ENCODE measurements around the gene TOR1A. TPM values are rescaled to one million over a fixed set of nuclear protein-coding genes. Genes with fewer than 3 reads are reported as not detected.

TOR1A gene
- total RNA-seq, 1 donor from 2014 or later = 45.3 TPM

- Mint-ChIP-seq H3K36me3 (ENCODE audit: low read depth) (no peaks in the 10 kb centered on the region), H3K4me3 (ENCODE audit: unreplicated experiment) (no peak overlapping the region), H3K27me3 (ENCODE audit: low read depth) (peaks cover 3% of the 10 kb centered on the region), H3K27ac (ENCODE audit: unreplicated experiment) (no peak overlapping the region), H3K9me3 (ENCODE audit: low read depth) (no peaks in the 10 kb centered on the region), H3K4me1 (ENCODE audit: low read depth) (peaks cover 14% of the 10 kb centered on the region)
- TF ChIP-seq CTCF (IDR thresholded peaks at IDR 0.05) = no peak
- no peak for DNase-seq (ENCODE audit: low spot score)
Observed at GRCh38 chr9:129775448-129775798, 48.5 kb downstream of the TOR1A start.

GRCh38 chr9:129774791-129775447 is 49.0 kb downstream of the TOR1A start:
- no peak overlapping the region for H3K27ac Mint-ChIP-seq (ENCODE audit: unreplicated experiment)
- H3K27me3 Mint-ChIP-seq (ENCODE audit: low read depth) = peaks cover 3% of the 10 kb centered on the region
- DNase-seq (ENCODE audit: low spot score) = no peak
- TF ChIP-seq CTCF (IDR thresholded peaks at IDR 0.05) = no peak
- no peaks in the 10 kb centered on the region for H3K9me3 Mint-ChIP-seq (ENCODE audit: low read depth)
- no peak overlapping the region for H3K4me3 Mint-ChIP-seq (ENCODE audit: unreplicated experiment)
- H3K4me1 Mint-ChIP-seq (ENCODE audit: low read depth) = peaks cover 14% of the 10 kb centered on the region
- no peaks in the 10 kb centered on the region for H3K36me3 Mint-ChIP-seq (ENCODE audit: low read depth)

- Mint-ChIP-seq H3K27ac (ENCODE audit: unreplicated experiment) (no peak overlapping the region), H3K4me1 (ENCODE audit: low read depth) (peaks cover 14% of the 10 kb centered on the region), H3K4me3 (ENCODE audit: unreplicated experiment) (no peak overlapping the region), H3K36me3 (ENCODE audit: low read depth) (no peaks in the 10 kb centered on the region), H3K27me3 (ENCODE audit: low read depth) (no peaks in the 10 kb centered on the region), H3K9me3 (ENCODE audit: low read depth) (no peaks in the 10 kb centered on the region)
- DNase-seq (ENCODE audit: low spot score) = no peak
- TF ChIP-seq CTCF (IDR thresholded peaks at IDR 0.05) = no peak
Observed at GRCh38 chr9:129773262-129774048, 50.5 kb downstream of the TOR1A start.

- no peak for DNase-seq (ENCODE audit: low spot score)
- Mint-ChIP-seq H3K27me3 (ENCODE audit: low read depth) (no peaks in the 10 kb centered on the region), H3K27ac (ENCODE audit: unreplicated experiment) (no peak overlapping the region), H3K4me1 (ENCODE audit: low read depth) (no peaks in the 10 kb centered on the region), H3K36me3 (ENCODE audit: low read depth) (no peaks in the 10 kb centered on the region), H3K4me3 (ENCODE audit: unreplicated experiment) (no peak overlapping the region), H3K9me3 (ENCODE audit: low read depth) (no peaks in the 10 kb centered on the region)
- TF ChIP-seq CTCF (IDR thresholded peaks at IDR 0.05) = no peak
Observed at GRCh38 chr9:129770741-129771140, 53.2 kb downstream of the TOR1A start.

GRCh38 chr9:129769669-129770068 is 54.3 kb downstream of the TOR1A start:
- no peaks in the 10 kb centered on the region for H3K36me3 Mint-ChIP-seq (ENCODE audit: low read depth)
- TF ChIP-seq CTCF (IDR thresholded peaks at IDR 0.05) = no peak

More at GRCh38 chr9:129769669-129770068, 54.3 kb downstream of the TOR1A start:
- no peak overlapping the region for H3K4me3 Mint-ChIP-seq (ENCODE audit: unreplicated experiment)
- no peak overlapping the region for H3K27ac Mint-ChIP-seq (ENCODE audit: unreplicated experiment)
- no peaks in the 10 kb centered on the region for H3K27me3 Mint-ChIP-seq (ENCODE audit: low read depth)
- no peaks in the 10 kb centered on the region for H3K4me1 Mint-ChIP-seq (ENCODE audit: low read depth)
- no peaks in the 10 kb centered on the region for H3K9me3 Mint-ChIP-seq (ENCODE audit: low read depth)
- no peak for DNase-seq (ENCODE audit: low spot score)
